Gastrocnemius medialis (tissue), 4 donors: ENCODE measurements around the gene PTPRC.

Experiments
- POLR2A ChIP-seq, 2 donors: fragments of 450-650 bp; IDR thresholded peaks; one replicate each; pipeline ENCODE4 v1.6.1; 2017; ENCODE audit warnings: antibody characterized with exemption in 2 of 2, mild to moderate bottlenecking in 2 of 2, moderate library complexity in 2 of 2
- TF ChIP-seq, protein P1 (sequence below), 5 experiments: fragments of 450-650 bp in 3 of 5; fragments of 200-600 bp in 2 of 5; sonication (generic) in 2 of 5; IDR thresholded peaks in 4 of 5; conservative IDR thresholded peaks in 1 of 5; 1 replicate in 4 of 5; 2 replicates in 1 of 5; pipeline ENCODE4 v1.5.1; 2016 to 2019; ENCODE audit warnings: antibody characterized with exemption in 5 of 5, mild to moderate bottlenecking in 3 of 5, moderate library complexity in 3 of 5

DNA sequence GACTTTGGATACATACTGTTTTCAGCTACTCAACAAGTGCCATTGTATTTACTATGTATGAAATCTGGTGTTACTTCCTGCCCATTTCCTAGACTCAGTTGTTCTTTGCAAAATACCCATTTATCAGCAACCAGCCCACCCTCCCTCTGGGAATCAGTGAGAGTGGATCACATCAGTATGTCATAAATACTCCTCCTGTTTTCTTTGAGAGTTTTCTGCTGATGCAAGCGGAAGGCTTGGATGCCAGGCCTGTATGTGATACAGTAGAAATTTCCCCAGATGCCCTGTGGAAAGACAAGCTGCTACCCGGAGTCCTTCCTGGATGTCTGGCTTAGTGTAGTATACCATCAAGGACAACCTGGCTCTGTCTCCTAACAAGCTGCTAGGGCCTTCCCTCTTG lies 2.4 kb upstream of the PTPRC start:
- TF ChIP-seq, protein P1, sequence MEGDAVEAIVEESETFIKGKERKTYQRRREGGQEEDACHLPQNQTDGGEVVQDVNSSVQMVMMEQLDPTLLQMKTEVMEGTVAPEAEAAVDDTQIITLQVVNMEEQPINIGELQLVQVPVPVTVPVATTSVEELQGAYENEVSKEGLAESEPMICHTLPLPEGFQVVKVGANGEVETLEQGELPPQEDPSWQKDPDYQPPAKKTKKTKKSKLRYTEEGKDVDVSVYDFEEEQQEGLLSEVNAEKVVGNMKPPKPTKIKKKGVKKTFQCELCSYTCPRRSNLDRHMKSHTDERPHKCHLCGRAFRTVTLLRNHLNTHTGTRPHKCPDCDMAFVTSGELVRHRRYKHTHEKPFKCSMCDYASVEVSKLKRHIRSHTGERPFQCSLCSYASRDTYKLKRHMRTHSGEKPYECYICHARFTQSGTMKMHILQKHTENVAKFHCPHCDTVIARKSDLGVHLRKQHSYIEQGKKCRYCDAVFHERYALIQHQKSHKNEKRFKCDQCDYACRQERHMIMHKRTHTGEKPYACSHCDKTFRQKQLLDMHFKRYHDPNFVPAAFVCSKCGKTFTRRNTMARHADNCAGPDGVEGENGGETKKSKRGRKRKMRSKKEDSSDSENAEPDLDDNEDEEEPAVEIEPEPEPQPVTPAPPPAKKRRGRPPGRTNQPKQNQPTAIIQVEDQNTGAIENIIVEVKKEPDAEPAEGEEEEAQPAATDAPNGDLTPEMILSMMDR (IDR thresholded peaks at IDR 0.05 in 4 of 5, conservative IDR thresholded peaks at IDR 0.05 in 1 of 5), result no peak
- no peak for TF ChIP-seq POLR2A (IDR thresholded peaks at IDR 0.05)
